HEK293 (cell line): ENCODE measurements around the gene TEX36.
"Not testable (repeated sequence)": the region's sequence is repeated elsewhere in the genome, so short reads cannot be mapped to it uniquely, and the experiment has no call there.

Experiments
- CTCF ChIA-PET: fragments of 350-600 bp; formaldehyde crosslinking; extraction: SDS; loops from one replicate; lab custom pipeline; 2021; ENCODE audit warnings: antibody characterized with exemption; lab: Yijun Ruan, JAX
- POLR2A ChIA-PET: fragments of 300-600 bp; formaldehyde crosslinking; extraction: SDS; loops from one replicate; lab custom pipeline; 2020; ENCODE audit warnings: antibody characterized with exemption, inconsistent platforms; lab: Yijun Ruan, JAX
- H3K27ac ChIP-seq: fragments of 200-500 bp; sonication (Bioruptor generic); 2 replicates; pipeline ENCODE4 v1.5.1; 2014; ENCODE audit warnings: low read depth, low read length, control low read depth, inconsistent platforms; ENCODE audit errors: extremely low read depth
- H3K36me3 ChIP-seq, 2 experiments: fragments of 200-500 bp in 1 of 2; sonication (Bioruptor generic) in 1 of 2; 1 replicate in 1 of 2; 2 replicates in 1 of 2; pipeline ENCODE4 v1.5.1; 2014 to 2017; ENCODE audit warnings: inconsistent platforms in 2 of 2, low read length in 2 of 2; ENCODE audit not compliant: control insufficient read depth in 2 of 2, insufficient read depth in 1 of 2
- H3K4me1 ChIP-seq: fragments of 200-500 bp; sonication (Bioruptor generic); 2 replicates; pipeline ENCODE4 v1.5.1; 2014; ENCODE audit warnings: mild to moderate bottlenecking, low read length, inconsistent platforms; ENCODE audit not compliant: control insufficient read depth, insufficient read depth
- H3K4me3 ChIP-seq: 2 replicates; pipeline ENCODE4 v1.5.1; 2011; ENCODE audit warnings: low read depth, mild to moderate bottlenecking, control low read depth, low read length, moderate library complexity
- H3K9me3 ChIP-seq: fragments of 200-500 bp; sonication (Bioruptor generic); 2 replicates; pipeline ENCODE4 v1.5.1; 2014; ENCODE audit warnings: low read depth, low read length, inconsistent platforms; ENCODE audit not compliant: control insufficient read depth, insufficient read depth
- FEZF1 ChIP-seq: fragments of 450-650 bp; formaldehyde crosslinking; IDR thresholded peaks from 2 replicates; pipeline ENCODE4 v1.5.1; 2016; ENCODE audit warnings: missing biosample characterization, missing genetic modification characterization
- HOXD13 ChIP-seq: sonication (generic); formaldehyde crosslinking; IDR thresholded peaks from 2 replicates; pipeline ENCODE4 v1.8.0; 2022; ENCODE audit warnings: missing genetic modification reagents, borderline replicate concordance
- SP7 ChIP-seq: fragments of 450-650 bp; formaldehyde crosslinking; IDR thresholded peaks from 2 replicates; pipeline ENCODE4 v1.5.1; 2016; ENCODE audit warnings: missing biosample characterization, missing genetic modification characterization
- TRIM28 ChIP-seq: IDR thresholded peaks from 2 replicates; pipeline ENCODE4 v1.6.1; 2011; ENCODE audit warnings: low read length, control low read depth, borderline replicate concordance
- ZNF335 ChIP-seq: fragments of 450-650 bp; formaldehyde crosslinking; conservative IDR thresholded peaks from 2 replicates; pipeline ENCODE4 v1.5.1; 2016; ENCODE audit warnings: missing biosample characterization, missing genetic modification characterization
- ZNF514 ChIP-seq: fragments of 450-650 bp; formaldehyde crosslinking; IDR thresholded peaks from 2 replicates; pipeline ENCODE4 v1.5.1; 2016; ENCODE audit warnings: missing biosample characterization, missing genetic modification characterization
- ZNF560 ChIP-seq: fragments of 450-650 bp; formaldehyde crosslinking; IDR thresholded peaks from 2 replicates; pipeline ENCODE4 v1.5.1; 2017; ENCODE audit warnings: missing biosample characterization, missing genetic modification characterization, borderline replicate concordance
- ZNF776 ChIP-seq: fragments of 450-650 bp; formaldehyde crosslinking; IDR thresholded peaks from 2 replicates; pipeline ENCODE4 v1.5.0; 2017; ENCODE audit warnings: missing biosample characterization, missing genetic modification characterization, borderline replicate concordance
- ZNF791 ChIP-seq: fragments of 450-650 bp; formaldehyde crosslinking; IDR thresholded peaks from 2 replicates; pipeline ENCODE4 v1.5.1; 2016; ENCODE audit warnings: missing biosample characterization, missing genetic modification characterization
- ZNF843 ChIP-seq: fragments of 450-650 bp; formaldehyde crosslinking; IDR thresholded peaks from 2 replicates; pipeline ENCODE4 v1.5.1; 2016; ENCODE audit warnings: missing biosample characterization, missing genetic modification characterization
- TF ChIP-seq, protein P1 (sequence below): fragments of 450-650 bp; formaldehyde crosslinking; IDR thresholded peaks from 2 replicates; pipeline ENCODE4 v1.5.1; 2016; ENCODE audit warnings: missing biosample characterization, missing genetic modification characterization
- TF ChIP-seq, protein P2 (sequence below): fragments of 450-650 bp; formaldehyde crosslinking; IDR thresholded peaks from 2 replicates; pipeline ENCODE4 v1.5.1; 2017; ENCODE audit warnings: missing biosample characterization, missing genetic modification characterization
- TF ChIP-seq, protein P3 (sequence below): fragments of 450-650 bp; formaldehyde crosslinking; IDR thresholded peaks from 2 replicates; pipeline ENCODE4 v1.5.1; 2016; ENCODE audit warnings: missing biosample characterization, missing genetic modification characterization

Gene TEX36

DNA sequence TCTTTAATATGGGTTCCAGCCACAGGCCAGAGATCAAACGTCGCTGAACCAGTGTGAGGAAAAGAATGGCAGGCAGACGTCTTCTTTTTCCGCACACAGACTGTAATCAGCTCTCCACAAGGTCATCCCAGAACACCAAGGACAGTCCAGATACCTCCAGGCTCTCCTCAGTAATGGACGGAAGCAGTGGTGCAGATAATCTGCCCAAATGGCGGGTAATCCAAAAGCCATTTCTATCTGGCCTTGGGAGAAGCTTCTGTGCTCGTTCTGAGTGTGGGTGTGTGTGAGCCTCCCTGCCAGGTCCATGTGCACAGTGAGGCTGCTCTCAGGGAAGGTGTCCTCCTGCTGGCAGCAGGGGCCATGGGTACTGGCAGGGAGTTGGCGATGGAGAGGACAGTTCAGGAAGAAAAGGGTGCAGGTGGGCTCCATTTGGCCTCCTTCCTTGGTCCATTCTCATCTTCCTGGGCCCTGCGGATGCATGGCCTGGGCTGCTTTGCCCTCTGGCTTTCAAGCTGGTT, 15.6 kb upstream of the TEX36 start (continued):
- TF ChIP-seq, protein P1, sequence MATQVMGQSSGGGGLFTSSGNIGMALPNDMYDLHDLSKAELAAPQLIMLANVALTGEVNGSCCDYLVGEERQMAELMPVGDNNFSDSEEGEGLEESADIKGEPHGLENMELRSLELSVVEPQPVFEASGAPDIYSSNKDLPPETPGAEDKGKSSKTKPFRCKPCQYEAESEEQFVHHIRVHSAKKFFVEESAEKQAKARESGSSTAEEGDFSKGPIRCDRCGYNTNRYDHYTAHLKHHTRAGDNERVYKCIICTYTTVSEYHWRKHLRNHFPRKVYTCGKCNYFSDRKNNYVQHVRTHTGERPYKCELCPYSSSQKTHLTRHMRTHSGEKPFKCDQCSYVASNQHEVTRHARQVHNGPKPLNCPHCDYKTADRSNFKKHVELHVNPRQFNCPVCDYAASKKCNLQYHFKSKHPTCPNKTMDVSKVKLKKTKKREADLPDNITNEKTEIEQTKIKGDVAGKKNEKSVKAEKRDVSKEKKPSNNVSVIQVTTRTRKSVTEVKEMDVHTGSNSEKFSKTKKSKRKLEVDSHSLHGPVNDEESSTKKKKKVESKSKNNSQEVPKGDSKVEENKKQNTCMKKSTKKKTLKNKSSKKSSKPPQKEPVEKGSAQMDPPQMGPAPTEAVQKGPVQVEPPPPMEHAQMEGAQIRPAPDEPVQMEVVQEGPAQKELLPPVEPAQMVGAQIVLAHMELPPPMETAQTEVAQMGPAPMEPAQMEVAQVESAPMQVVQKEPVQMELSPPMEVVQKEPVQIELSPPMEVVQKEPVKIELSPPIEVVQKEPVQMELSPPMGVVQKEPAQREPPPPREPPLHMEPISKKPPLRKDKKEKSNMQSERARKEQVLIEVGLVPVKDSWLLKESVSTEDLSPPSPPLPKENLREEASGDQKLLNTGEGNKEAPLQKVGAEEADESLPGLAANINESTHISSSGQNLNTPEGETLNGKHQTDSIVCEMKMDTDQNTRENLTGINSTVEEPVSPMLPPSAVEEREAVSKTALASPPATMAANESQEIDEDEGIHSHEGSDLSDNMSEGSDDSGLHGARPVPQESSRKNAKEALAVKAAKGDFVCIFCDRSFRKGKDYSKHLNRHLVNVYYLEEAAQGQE (tag by site-specific recombination): no peak
- no peak for TF ChIP-seq ZNF843 (tag by site-specific recombination)
- no peak for TF ChIP-seq ZNF776

DNA sequence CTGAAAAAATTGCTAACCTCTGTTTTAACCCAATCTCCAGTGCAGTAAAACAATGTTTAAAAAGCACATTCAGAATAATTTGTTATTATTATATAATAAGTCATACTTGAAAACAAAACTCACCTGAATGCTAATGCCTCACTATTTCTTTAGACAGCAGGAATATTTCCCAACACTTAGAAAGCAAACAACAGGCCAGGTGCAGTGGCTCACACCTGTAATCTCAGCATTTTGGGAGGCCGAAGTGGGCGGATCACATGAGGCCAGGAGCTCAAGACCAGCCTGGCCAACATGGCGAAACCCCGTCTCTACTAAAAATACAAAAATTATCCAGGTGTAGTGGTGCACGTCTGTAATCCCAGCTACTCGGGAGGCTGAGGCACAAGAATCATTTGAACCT, 13.9 kb upstream of the TEX36 start:
- not testable (repeated sequence) for H3K4me3 ChIP-seq, H3K36me3 ChIP-seq, H3K27ac ChIP-seq, H3K9me3 ChIP-seq
- ChIA-PET POLR2A (interaction anchor here (0.6 kb wide), 1 partner anchor 500 kb away, joined by 4 read pairs; no protein-coding TSS in a partner anchor), CTCF (interaction anchor here (0.6 kb wide), 1 partner anchor 1166 kb away, joined by 3 read pairs; no protein-coding TSS in a partner anchor)
- H3K4me1 ChIP-seq: peaks cover 14% of the 10 kb centered on the region

DNA sequence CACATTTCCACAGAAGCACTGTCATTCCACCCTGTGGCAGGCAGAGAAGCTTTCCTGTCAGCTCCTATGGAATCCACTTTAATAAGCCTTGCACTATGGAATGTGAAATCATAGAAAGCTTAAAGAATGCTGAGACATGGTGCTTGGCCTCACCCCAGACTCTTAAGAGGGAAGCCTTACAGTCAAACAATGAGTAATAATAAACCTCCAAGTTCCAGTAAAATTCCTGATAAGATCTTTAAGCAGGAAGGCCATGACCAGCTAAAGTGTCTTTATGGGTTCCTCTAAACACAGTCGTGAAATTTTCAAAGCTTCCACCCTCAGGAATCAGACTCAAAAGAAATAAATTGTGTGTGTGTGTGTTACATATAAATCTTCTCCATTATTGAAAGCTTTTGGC, 11.9 kb upstream of the TEX36 start:
- Histone ChIP-seq H3K9me3 (no peaks in the 10 kb centered on the region), H3K4me3 (no peak overlapping the region), H3K36me3 (no peaks in the 10 kb centered on the region), H3K4me1 (peaks cover 30% of the 10 kb centered on the region), H3K27ac (no peak overlapping the region)
- ChIA-PET POLR2A (interaction anchor here (1.2 kb wide), 1 partner anchor 24 kb away, joined by 4 read pairs; the partner anchor contains the start of gene EDRF1), CTCF (interaction anchor here (0.6 kb wide), 1 partner anchor 152 kb away, joined by 3 read pairs; no protein-coding TSS in a partner anchor)
- TF ChIP-seq ZNF335 (0 out of 2 replicates have a peak, but pooled peaks have one; percentile 24), ZNF514 (tag by site-specific recombination) (no peak), SP7 (0 out of 2 replicates have a peak, but pooled peaks have one; percentile 15), HOXD13 (CRISPR knock-in tag) (peak; percentile 64; the same call in 1 of the 2 replicates), FEZF1 (tag by site-specific recombination) (peak; percentile 46), ZNF560 (tag by site-specific recombination) (no peak), ZNF843 (tag by site-specific recombination) (peak; percentile 57; the same call in 1 of the 2 replicates), TRIM28 (0 out of 2 replicates have a peak, but pooled peaks have one; percentile 29), ZNF791 (no peak)
- TF ChIP-seq, protein P2, sequence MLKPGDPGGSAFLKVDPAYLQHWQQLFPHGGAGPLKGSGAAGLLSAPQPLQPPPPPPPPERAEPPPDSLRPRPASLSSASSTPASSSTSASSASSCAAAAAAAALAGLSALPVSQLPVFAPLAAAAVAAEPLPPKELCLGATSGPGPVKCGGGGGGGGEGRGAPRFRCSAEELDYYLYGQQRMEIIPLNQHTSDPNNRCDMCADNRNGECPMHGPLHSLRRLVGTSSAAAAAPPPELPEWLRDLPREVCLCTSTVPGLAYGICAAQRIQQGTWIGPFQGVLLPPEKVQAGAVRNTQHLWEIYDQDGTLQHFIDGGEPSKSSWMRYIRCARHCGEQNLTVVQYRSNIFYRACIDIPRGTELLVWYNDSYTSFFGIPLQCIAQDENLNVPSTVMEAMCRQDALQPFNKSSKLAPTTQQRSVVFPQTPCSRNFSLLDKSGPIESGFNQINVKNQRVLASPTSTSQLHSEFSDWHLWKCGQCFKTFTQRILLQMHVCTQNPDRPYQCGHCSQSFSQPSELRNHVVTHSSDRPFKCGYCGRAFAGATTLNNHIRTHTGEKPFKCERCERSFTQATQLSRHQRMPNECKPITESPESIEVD (tag by site-specific recombination): peak; percentile 47
- TF ChIP-seq, protein P3, sequence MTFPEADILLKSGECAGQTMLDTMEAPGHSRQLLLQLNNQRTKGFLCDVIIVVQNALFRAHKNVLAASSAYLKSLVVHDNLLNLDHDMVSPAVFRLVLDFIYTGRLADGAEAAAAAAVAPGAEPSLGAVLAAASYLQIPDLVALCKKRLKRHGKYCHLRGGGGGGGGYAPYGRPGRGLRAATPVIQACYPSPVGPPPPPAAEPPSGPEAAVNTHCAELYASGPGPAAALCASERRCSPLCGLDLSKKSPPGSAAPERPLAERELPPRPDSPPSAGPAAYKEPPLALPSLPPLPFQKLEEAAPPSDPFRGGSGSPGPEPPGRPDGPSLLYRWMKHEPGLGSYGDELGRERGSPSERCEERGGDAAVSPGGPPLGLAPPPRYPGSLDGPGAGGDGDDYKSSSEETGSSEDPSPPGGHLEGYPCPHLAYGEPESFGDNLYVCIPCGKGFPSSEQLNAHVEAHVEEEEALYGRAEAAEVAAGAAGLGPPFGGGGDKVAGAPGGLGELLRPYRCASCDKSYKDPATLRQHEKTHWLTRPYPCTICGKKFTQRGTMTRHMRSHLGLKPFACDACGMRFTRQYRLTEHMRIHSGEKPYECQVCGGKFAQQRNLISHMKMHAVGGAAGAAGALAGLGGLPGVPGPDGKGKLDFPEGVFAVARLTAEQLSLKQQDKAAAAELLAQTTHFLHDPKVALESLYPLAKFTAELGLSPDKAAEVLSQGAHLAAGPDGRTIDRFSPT: peak; percentile 78
